Breast epithelium (tissue), 3 donors: ENCODE data around the gene HRAS.

ENCODE experiments used
- CTCF ChIP-seq, 3 donors: fragments of 450-650 bp; IDR thresholded peaks; one replicate each; pipeline ENCODE4 v1.5.1; 2016 to 2017; ENCODE audit warnings: antibody characterized with exemption in 3 of 3, mild to moderate bottlenecking in 3 of 3, moderate library complexity in 3 of 3
- POLR2A ChIP-seq: fragments of 450-650 bp; IDR thresholded peaks from one replicate; pipeline ENCODE4 v1.6.1; 2016; ENCODE audit warnings: antibody characterized with exemption, mild to moderate bottlenecking, moderate library complexity
- POLR2AphosphoS5 ChIP-seq, 3 donors: sonication (generic); formaldehyde crosslinking; IDR thresholded peaks; one replicate each; pipeline ENCODE4 v1.6.1; 2017; ENCODE audit warnings: antibody characterized with exemption in 3 of 3

DNA sequence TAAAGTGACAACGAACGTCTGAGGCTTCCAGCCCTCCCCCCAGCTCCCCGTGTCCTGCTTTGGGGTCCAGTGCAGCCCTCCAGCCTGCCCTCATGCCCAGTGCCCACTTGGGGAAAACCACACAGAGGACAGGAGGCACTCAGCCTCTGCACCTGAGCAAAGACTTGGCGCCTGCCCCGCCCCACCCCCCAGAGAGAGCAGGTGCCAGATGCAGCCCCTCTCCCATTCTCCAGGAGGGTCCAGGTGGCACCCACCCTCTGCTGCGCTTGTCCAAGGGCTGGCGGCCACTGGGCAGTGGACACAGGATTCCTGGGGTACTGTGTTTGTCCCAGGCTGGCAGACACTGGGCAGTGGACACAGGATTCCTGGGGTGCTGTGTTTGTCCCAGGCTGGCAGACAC lies 44.0 kb downstream of the HRAS start:
- TF ChIP-seq CTCF (IDR thresholded peaks at IDR 0.05) = no peak
- no peak for TF ChIP-seq POLR2AphosphoS5 (IDR thresholded peaks at IDR 0.05)
- no peak for TF ChIP-seq POLR2A
